CD4-positive, alpha-beta T cell (primary cell): ENCODE results near the gene GRM4. TPM values are rescaled to one million over a fixed set of nuclear protein-coding genes. Genes with fewer than 3 reads are reported as not detected.

Experiments used
- ATAC-seq: fragments of 200-7000 bp; cut with Tn5 transposase; one replicate; pipeline ENCODE4 v1.10.0; 2022; ENCODE audit warnings: mild to moderate bottlenecking; ENCODE audit not compliant: poor library complexity
- CTCF ChIA-PET: fragments of 350-600 bp; sonication (Branson Sonifier 250); formaldehyde crosslinking; loops from one replicate; lab custom pipeline; 2021; ENCODE audit warnings: antibody characterized with exemption, inconsistent platforms; lab: Charles Lee
- POLR2A ChIA-PET: fragments of 350-600 bp; sonication (Branson Sonifier 250); formaldehyde crosslinking; loops from one replicate; lab custom pipeline; 2021; ENCODE audit warnings: antibody characterized with exemption, inconsistent platforms; lab: Charles Lee
- DNase-seq, 14 experiments: peaks; one replicate each; pipeline ENCODE4 v3.0.0-alpha.2; 2013 to 2020; ENCODE audit warnings: mixed read lengths in 2 of 14
- H3K27ac ChIP-seq, 2 donors: one replicate each; pipeline versions ENCODE4 v1.5.1 to v1.7.0; 2013; ENCODE audit warnings: low read length in 2 of 2, low read depth in 1 of 2, mild to moderate bottlenecking in 1 of 2
- H3K27me3 ChIP-seq, 2 experiments: 1 replicate in 1 of 2; 2 replicates in 1 of 2; pipeline versions ENCODE4 v1.6.1 to v1.7.0; 2013; ENCODE audit warnings: low read length in 2 of 2, control low read depth in 1 of 2, mild to moderate bottlenecking in 1 of 2, moderate library complexity in 1 of 2; ENCODE audit not compliant: insufficient read depth in 2 of 2, control insufficient read depth in 1 of 2
- H3K36me3 ChIP-seq: one replicate; pipeline ENCODE4 v1.6.1; 2013; ENCODE audit warnings: low read length, control low read depth; ENCODE audit not compliant: insufficient read depth
- H3K4me1 ChIP-seq: one replicate; pipeline ENCODE4 v1.6.1; 2013; ENCODE audit warnings: low read length, control low read depth; ENCODE audit not compliant: insufficient read depth
- H3K4me3 ChIP-seq: one replicate; pipeline ENCODE4 v1.5.1; 2013; ENCODE audit warnings: mild to moderate bottlenecking, low read length, moderate library complexity
- H3K9me3 ChIP-seq, 2 experiments: 1 replicate in 1 of 2; 2 replicates in 1 of 2; pipeline versions ENCODE4 v1.6.1 to v1.7.0; 2013; ENCODE audit warnings: low read length in 2 of 2, mild to moderate bottlenecking in 2 of 2, control low read depth in 1 of 2, moderate library complexity in 1 of 2; ENCODE audit not compliant: control insufficient read depth in 1 of 2, insufficient read depth in 1 of 2
- H3K27ac Mint-ChIP-seq: one replicate; pipeline ENCODE4 v1.8.0; 2020; ENCODE audit warnings: mixed read lengths
- H3K27me3 Mint-ChIP-seq: one replicate; pipeline ENCODE4 v1.8.0; 2021; ENCODE audit warnings: mixed read lengths
- H3K36me3 Mint-ChIP-seq: one replicate; pipeline ENCODE4 v1.8.0; 2021; ENCODE audit warnings: low read depth, mixed read lengths
- H3K4me1 Mint-ChIP-seq: one replicate; pipeline ENCODE4 v1.8.0; 2021; ENCODE audit warnings: low read depth, mixed read lengths
- H3K4me3 Mint-ChIP-seq: one replicate; pipeline ENCODE4 v1.8.0; 2020; ENCODE audit warnings: mild to moderate bottlenecking, mixed read lengths
- H3K9me3 Mint-ChIP-seq: one replicate; pipeline ENCODE4 v1.8.0; 2020; ENCODE audit warnings: mixed read lengths
- CTCF ChIP-seq: fragments of 200-600 bp; IDR thresholded peaks from one replicate; pipeline ENCODE4 v1.8.0; 2022; ENCODE audit warnings: antibody characterized with exemption, mild to moderate bottlenecking
- intact Hi-C, 2 experiments: fragments of 100-400 bp; cut with DNase I in 1 of 2; cut with micrococcal nuclease in 1 of 2; formaldehyde crosslinking; loops; one replicate each; pipeline versions ENCODE4 v1.15.1 to v1.9.0; 2023 to 2025; cut with DNase I, micrococcal nuclease
- total RNA-seq, 174 experiments: library from RNA in 2 of 174; stranded (reverse) in 2 of 174; gene quantifications; one replicate each; pipeline ENCODE4 v1.2.3 and lab custom pipeline; 2021 to 2026

GRM4 gene
- total RNA-seq, 2 experiments from 2014 or later = 0.08 TPM; not detected in 1

- Histone ChIP-seq H3K9me3 (no peaks in the 10 kb centered on the region), H3K4me3 (no peak overlapping the region), H3K27ac (no peak overlapping the region), H3K27me3 (no peaks in the 10 kb centered on the region), H3K4me1 (peaks cover 5% of the 10 kb centered on the region), H3K36me3 (no peaks in the 10 kb centered on the region)
- intact Hi-C loops = no loop called here
- H3K4me3 Mint-ChIP-seq = no peak overlapping the region
- H3K27ac Mint-ChIP-seq = no peak overlapping the region
- ATAC-seq (no peak), DNase-seq (no peak)
- ChIA-PET POLR2A (interaction anchor here (1.1 kb wide), 1 partner anchor 10 kb away, joined by 3 read pairs; no protein-coding TSS in a partner anchor), CTCF (interaction anchor here (0.9 to 1.1 kb wide), 2 partner anchors 9 to 10 kb away, joined by 3 read pairs; no protein-coding TSS in a partner anchor)
- no peaks in the 10 kb centered on the region for H3K36me3 Mint-ChIP-seq
- no peaks in the 10 kb centered on the region for H3K27me3 Mint-ChIP-seq
- no peak for TF ChIP-seq CTCF
- peaks cover 17% of the 10 kb centered on the region for H3K4me1 Mint-ChIP-seq
- H3K9me3 Mint-ChIP-seq = no peaks in the 10 kb centered on the region
These were observed 27.3 kb upstream of the GRM4 start for GRCh38 chr6:34172961-34173775.

- no peak overlapping the region for H3K4me3 Mint-ChIP-seq
- no peaks in the 10 kb centered on the region for H3K36me3 Mint-ChIP-seq
- intact Hi-C loops = no loop called here
- DNase-seq = no peak
- H3K4me1 Mint-ChIP-seq = peaks cover 17% of the 10 kb centered on the region
- ChIA-PET POLR2A (interaction anchor here (0.8 to 1.0 kb wide), 2 partner anchors 26 to 67 kb away, joined by 3 read pairs; partner anchors contain the start of gene HMGA1), CTCF (interaction anchor here (1.0 kb wide), 1 partner anchor 116 kb away, joined by 3 read pairs; no protein-coding TSS in a partner anchor)
- no peaks in the 10 kb centered on the region for H3K9me3 ChIP-seq
- H3K4me3 ChIP-seq = no peak overlapping the region
- H3K9me3 Mint-ChIP-seq = no peaks in the 10 kb centered on the region
- no peak overlapping the region for H3K27ac ChIP-seq
- TF ChIP-seq CTCF = no peak
- H3K27ac Mint-ChIP-seq = no peak overlapping the region
- ATAC-seq = no peak
- H3K27me3 ChIP-seq = no peaks in the 10 kb centered on the region
- H3K36me3 ChIP-seq = no peaks in the 10 kb centered on the region
- H3K4me1 ChIP-seq = no peaks in the 10 kb centered on the region
- H3K27me3 Mint-ChIP-seq = no peaks in the 10 kb centered on the region
These were observed 24.5 kb upstream of the GRM4 start for GRCh38 chr6:34170346-34170745.

GRCh38 chr6:34169897-34170296, 24.0 kb upstream of the GRM4 start:
- Mint-ChIP-seq H3K9me3 (no peaks in the 10 kb centered on the region), H3K27me3 (no peaks in the 10 kb centered on the region), H3K4me1 (peaks cover 17% of the 10 kb centered on the region), H3K27ac (no peak overlapping the region), H3K4me3 (no peak overlapping the region), H3K36me3 (no peaks in the 10 kb centered on the region)
- ATAC-seq (no peak), DNase-seq (no peak)
- Histone ChIP-seq H3K36me3 (no peaks in the 10 kb centered on the region), H3K4me3 (no peak overlapping the region), H3K27ac (no peak overlapping the region), H3K27me3 (no peaks in the 10 kb centered on the region), H3K9me3 (no peaks in the 10 kb centered on the region), H3K4me1 (no peaks in the 10 kb centered on the region)
- ChIA-PET CTCF (interaction anchor here (1.0 kb wide), 1 partner anchor 115 kb away, joined by 3 read pairs; no protein-coding TSS in a partner anchor), POLR2A (interaction anchor here (0.8 to 1.0 kb wide), 2 partner anchors 26 to 67 kb away, joined by 3 read pairs; partner anchors contain the start of gene HMGA1)
- no peak for TF ChIP-seq CTCF
- intact Hi-C loops = no loop called here
